Measurements from ENCODE around the gene MLLT11. TPM values are rescaled to one million over a fixed set of nuclear protein-coding genes. Genes with fewer than 3 reads are reported as not detected.
A peak's percentile ranks its signal among the peaks of the same experiment; 100 is the strongest.
"Not testable (repeated sequence)": the region's sequence is repeated elsewhere in the genome, so short reads cannot be mapped to it uniquely, and the experiment has no call there.

The MLLT11 gene
- total RNA-seq, 4 donors from 2014 or later = 0.38 to 1.6 (median 0.92) TPM

DNA sequence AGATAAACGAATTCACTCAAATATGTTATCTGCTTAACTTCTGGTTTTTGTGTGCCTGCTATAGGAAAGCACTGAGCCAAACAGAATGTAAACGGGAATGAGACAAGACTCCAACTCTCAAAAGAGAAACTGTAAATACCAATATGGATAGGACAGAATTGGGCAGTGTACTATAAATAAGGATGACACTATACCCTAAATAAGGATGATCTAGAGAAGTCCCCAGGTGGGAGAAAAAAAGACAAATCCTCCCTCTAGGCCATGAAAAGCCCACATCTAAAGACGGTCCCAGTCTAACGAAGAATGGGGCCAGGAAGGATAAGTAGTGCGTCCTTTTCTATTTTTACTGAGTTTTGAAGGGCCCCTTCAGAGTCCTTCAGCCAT is 8.9 kb downstream of the MLLT11 start:
- TF ChIP-seq POLR2A (IDR thresholded peaks at IDR 0.05) = no peak
- TF ChIP-seq, protein P1, sequence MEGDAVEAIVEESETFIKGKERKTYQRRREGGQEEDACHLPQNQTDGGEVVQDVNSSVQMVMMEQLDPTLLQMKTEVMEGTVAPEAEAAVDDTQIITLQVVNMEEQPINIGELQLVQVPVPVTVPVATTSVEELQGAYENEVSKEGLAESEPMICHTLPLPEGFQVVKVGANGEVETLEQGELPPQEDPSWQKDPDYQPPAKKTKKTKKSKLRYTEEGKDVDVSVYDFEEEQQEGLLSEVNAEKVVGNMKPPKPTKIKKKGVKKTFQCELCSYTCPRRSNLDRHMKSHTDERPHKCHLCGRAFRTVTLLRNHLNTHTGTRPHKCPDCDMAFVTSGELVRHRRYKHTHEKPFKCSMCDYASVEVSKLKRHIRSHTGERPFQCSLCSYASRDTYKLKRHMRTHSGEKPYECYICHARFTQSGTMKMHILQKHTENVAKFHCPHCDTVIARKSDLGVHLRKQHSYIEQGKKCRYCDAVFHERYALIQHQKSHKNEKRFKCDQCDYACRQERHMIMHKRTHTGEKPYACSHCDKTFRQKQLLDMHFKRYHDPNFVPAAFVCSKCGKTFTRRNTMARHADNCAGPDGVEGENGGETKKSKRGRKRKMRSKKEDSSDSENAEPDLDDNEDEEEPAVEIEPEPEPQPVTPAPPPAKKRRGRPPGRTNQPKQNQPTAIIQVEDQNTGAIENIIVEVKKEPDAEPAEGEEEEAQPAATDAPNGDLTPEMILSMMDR (IDR thresholded peaks at IDR 0.05) = no peak
- peaks cover 11 to 26% (median 16%) of the 10 kb centered on the region in 3 donors for H3K4me1 ChIP-seq
- H3K27ac ChIP-seq = peak overlapping the region; percentile 6 to 100 (median 100)
- H3K27me3 ChIP-seq = no peaks in the 10 kb centered on the region
- H3K36me3 ChIP-seq = peaks cover 0 to 9% (median 0%) of the 10 kb centered on the region in 3 donors
- H3K4me3 ChIP-seq = no peak overlapping the region
- intact Hi-C loops (cut with DNase I) = no loop called here
- DNase-seq = no peak
- WGBS, 2 donors = 69 to 81% methylated on average over 5 of the region's 5 CpGs
- no peaks in the 10 kb centered on the region for H3K9me3 ChIP-seq

DNA sequence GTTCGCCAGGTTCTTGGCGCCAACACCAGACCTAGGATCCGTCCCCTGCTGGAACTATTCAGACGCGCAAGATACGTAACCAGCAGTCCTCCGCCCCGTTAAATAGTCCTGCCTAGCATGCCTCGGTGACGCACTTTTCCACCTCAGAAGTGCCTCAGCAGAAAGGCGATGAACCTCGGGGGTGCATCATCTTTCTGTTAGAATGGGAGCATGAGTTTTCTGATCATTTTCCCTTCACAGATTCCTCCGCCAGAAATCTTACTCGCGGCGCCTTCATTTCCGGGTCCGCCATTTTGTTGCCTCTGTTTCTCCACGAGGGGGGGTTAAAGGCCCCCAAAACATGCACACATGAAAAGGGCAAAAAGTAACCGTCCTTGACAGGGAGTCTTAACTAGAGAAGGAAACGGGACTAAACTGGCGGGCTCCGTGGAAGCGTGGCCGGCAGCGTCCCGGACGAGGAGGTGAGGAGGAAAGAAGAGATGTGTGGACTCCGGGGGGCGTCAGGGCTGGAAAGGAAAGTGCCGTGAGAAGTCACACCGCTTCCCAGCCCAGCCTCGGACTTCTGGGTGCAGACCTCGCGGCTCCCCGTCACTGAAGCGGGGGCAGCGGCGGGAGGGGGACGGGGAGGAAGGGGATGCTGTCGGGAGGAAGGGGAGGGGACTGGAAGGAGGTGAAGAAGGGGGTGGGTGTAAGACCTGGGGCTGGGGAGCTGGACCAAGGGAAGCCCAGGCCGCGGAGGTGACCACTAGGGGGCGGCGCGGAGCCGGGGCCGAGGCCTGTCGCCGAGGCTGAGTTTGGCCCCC is 10.5 kb downstream of the MLLT11 start, which contains the start of gene GABPB2:
Gene GABPB2 (plus strand): TSS at position 288 of the 803 bp plus-strand sequence. CDS start 17,429 bp downstream, outside the sequence.
- Histone ChIP-seq H3K4me1 (peaks cover 11 to 26% (median 16%) of the 10 kb centered on the region in 3 donors), H3K4me3 (peak within 1 kb of the TSS; percentile 80 to 97 (median 92)), H3K36me3 (peaks cover 0 to 24% (median 0%) of the 10 kb centered on the region in 3 donors), H3K27me3 (no peaks in the 10 kb centered on the region), H3K27ac (peak within 1 kb of the TSS; percentile 98 to 100 (median 100)), H3K9me3 (no peaks in the 10 kb centered on the region)
- WGBS, 2 donors = 0 to 1% methylated on average over 33 to 37 of the region's 50 CpGs
- intact Hi-C loops (cut with DNase I) = no loop called here
- TF ChIP-seq POLR2A (IDR thresholded peaks at IDR 0.05) = peak in 2 of 4 donors; percentile 28 to 45
- TF ChIP-seq, protein P1 (IDR thresholded peaks at IDR 0.05) = peak; percentile 70 to 96 (median 82)
- DNase-seq = peak; percentile 35

DNA sequence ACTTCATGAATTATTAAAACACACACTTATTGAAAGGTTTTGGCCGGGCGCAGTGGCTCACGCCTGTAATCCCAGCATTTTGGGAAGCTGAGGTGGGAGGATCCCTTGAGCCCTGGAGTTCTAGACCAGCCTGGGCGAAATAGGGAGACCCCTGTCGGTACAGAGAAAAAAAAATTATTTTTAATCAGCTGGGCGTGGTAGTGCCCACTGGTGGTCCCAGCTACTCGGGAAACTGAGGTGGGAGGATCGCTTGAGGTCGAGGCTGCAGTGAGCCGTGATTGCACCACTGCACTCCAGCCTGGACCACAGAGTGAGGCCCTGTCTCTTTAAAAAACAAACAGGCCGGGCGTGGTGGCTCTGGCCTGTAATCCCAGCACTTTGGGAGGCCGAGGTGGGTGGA is 12.0 kb downstream of the MLLT11 start:
- no peaks in the 10 kb centered on the region for H3K27me3 ChIP-seq
- intact Hi-C loops (cut with DNase I) = no loop called here
- peaks cover 11 to 26% (median 16%) of the 10 kb centered on the region in 3 donors for H3K4me1 ChIP-seq
- TF ChIP-seq, protein P1 (IDR thresholded peaks at IDR 0.05) = no peak
- no peak for TF ChIP-seq POLR2A (IDR thresholded peaks at IDR 0.05)
- H3K36me3 ChIP-seq = peaks cover 0 to 24% (median 0%) of the 10 kb centered on the region in 3 donors
- H3K4me3 ChIP-seq = no peak overlapping the region
- 64 to 68% methylated on average over 12 to 13 of the region's 13 CpGs for WGBS, 2 donors
- H3K9me3 ChIP-seq = no peaks in the 10 kb centered on the region
- no peak for DNase-seq
- peak overlapping the region in 3 of 4 donors; percentile 5 to 100 (median 99) for H3K27ac ChIP-seq

DNA sequence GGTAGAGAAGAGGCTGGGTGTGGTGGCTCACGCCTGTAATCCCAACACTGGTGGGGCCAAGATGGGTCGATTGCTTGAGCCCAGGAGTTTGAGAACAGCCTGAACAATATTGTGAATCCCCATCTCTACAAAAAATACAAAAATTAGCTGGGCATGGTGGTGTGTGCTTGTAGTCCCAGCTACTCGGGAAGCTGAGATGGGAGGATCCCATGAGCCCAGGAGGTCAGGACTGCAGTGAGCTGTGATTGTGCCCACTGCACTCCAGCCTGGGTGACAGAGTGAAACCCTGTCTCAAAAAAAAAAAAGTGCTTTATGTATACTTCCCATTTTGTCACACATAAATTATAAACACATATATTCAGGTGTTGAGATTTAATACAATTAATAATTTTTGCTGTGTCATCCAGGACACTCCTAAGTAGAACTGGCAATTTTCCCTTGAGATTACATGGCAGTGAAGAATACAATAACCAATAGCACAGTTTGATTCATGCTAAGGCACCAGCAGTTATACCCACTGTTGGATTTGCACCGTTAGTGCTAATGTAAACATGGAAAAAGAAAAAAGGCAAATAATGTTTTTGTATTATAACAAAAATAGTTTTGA is 25.9 kb downstream of the MLLT11 start:
- Histone ChIP-seq H3K4me1 (peaks cover 0 to 11% (median 0%) of the 10 kb centered on the region in 3 donors), H3K4me3 (no peak overlapping the region), H3K36me3 (peaks cover 0 to 30% (median 0%) of the 10 kb centered on the region in 3 donors), H3K27ac (peak overlapping the region in 2 of 4 donors; percentile 27 to 41), H3K27me3 (no peaks in the 10 kb centered on the region), H3K9me3 (no peaks in the 10 kb centered on the region)
- TF ChIP-seq, protein P1 (IDR thresholded peaks at IDR 0.05) = no peak
- TF ChIP-seq POLR2A (IDR thresholded peaks at IDR 0.05) = no peak
- intact Hi-C loops (cut with DNase I) = no loop called here
- DNase-seq = no peak
- 55 to 64% methylated on average over 4 of the region's 4 CpGs for WGBS, 2 donors

DNA sequence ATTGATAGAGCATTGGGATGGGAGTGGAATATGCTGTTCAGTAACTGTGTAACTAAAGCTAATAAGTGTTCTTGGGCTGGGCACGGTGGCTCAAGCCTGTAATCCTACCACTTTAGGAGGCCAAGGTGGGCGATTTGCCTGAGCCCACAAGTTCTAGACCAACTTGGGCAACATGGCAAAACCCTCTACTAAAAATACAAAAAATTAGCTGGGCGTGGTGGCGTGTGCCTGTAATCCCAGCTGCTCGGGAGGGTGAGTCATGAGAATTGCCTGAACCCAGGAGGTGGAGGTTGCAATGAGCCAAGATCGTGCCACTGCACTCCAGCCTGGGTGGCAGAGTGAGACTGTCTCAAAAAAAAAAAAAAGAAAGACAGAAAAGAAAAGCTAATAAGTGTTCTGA is 37.2 kb downstream of the MLLT11 start:
- H3K27me3 ChIP-seq; H3K9me3 ChIP-seq; H3K4me1 ChIP-seq; intact Hi-C loops (cut with DNase I); H3K4me3 ChIP-seq; H3K27ac ChIP-seq; DNase-seq: not testable (repeated sequence)
- WGBS, 2 donors = 41 to 56% methylated on average over 6 of the region's 6 CpGs
- H3K36me3 ChIP-seq = peaks cover 0 to 36% (median 0%) of the 10 kb centered on the region in 3 donors

Measured in esophagus squamous epithelium (tissue), 5 donors.